ENCODE results near the gene HHATL.

- TF ChIP-seq CTCF (IDR thresholded peaks at IDR 0.05) (no peak), EP300 (IDR thresholded peaks at IDR 0.05) (no peak)
These were observed 43.0 kb downstream of the HHATL start for GRCh38 chr3:42659451-42660130.

All from ovary (tissue), 3 donors.